ENCODE results near the gene PDGFA. TPM values are rescaled to one million over a fixed set of nuclear protein-coding genes. Genes with fewer than 3 reads are reported as not detected.

PDGFA gene
- polyA plus RNA-seq, 1 experiment: 17.4 TPM

DNA sequence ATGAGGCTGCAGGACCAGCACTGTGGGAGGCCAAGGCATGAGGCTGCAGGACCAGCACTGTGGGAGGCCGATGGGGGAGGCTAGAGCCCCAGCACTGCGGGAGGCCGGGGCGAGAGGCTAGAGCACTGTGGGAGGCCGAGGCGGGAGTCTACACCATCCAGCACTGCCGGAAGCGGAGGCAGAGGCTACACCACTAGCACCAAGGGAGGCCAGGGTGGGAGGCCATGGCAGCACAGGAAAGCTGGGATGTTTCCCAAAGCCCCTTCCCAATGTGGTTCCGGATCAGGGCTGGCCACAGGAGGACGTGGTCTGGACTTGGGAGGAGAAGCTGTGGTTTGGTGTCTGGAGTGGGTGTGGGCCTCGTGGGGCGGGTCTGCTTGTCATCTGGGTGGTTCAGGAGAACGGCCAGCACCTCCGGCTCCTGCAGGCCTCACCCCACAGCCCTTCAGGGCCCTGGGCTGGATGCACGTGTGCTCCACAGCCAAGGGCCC lies 43.6 kb downstream of the PDGFA start:
- POLR2A ChIA-PET: no interaction called here
- CTCF ChIA-PET: no interaction called here
- Histone ChIP-seq H3K27me3 (ENCODE audit: control insufficient read depth, insufficient read depth, low read length) (peaks cover 8% of the 10 kb centered on the region), H3K36me3 (ENCODE audit: control insufficient read depth, insufficient read depth, low read length) (no peaks in the 10 kb centered on the region), H3K4me3 (ENCODE audit: low read depth, low read length) (no peak overlapping the region)
- TF ChIP-seq, protein P1, sequence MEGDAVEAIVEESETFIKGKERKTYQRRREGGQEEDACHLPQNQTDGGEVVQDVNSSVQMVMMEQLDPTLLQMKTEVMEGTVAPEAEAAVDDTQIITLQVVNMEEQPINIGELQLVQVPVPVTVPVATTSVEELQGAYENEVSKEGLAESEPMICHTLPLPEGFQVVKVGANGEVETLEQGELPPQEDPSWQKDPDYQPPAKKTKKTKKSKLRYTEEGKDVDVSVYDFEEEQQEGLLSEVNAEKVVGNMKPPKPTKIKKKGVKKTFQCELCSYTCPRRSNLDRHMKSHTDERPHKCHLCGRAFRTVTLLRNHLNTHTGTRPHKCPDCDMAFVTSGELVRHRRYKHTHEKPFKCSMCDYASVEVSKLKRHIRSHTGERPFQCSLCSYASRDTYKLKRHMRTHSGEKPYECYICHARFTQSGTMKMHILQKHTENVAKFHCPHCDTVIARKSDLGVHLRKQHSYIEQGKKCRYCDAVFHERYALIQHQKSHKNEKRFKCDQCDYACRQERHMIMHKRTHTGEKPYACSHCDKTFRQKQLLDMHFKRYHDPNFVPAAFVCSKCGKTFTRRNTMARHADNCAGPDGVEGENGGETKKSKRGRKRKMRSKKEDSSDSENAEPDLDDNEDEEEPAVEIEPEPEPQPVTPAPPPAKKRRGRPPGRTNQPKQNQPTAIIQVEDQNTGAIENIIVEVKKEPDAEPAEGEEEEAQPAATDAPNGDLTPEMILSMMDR (IDR thresholded peaks at IDR 0.05; ENCODE audit: insufficient read depth, low read depth, low read length): no peak
- no peak for DNase-seq (ENCODE audit: low read depth)

DNA sequence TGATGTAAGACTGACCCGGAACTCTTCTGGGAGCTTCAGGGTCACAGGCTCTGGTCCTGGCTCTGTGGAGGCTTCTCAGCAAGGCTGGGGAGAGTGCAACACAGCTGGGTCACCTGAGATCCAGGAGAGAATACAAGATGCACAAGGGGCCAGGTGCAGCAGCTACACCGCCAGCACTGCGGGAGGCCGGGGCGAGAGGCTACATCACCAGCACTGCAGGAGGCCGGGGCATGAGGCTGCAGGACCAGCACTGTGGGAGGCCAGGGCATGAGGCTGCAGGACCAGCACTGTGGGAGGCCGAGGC lies 44.3 kb downstream of the PDGFA start:
- Histone ChIP-seq H3K27me3 (ENCODE audit: control insufficient read depth, insufficient read depth, low read length) (peaks cover 8% of the 10 kb centered on the region), H3K4me3 (ENCODE audit: low read depth, low read length) (no peak overlapping the region), H3K36me3 (ENCODE audit: control insufficient read depth, insufficient read depth, low read length) (no peaks in the 10 kb centered on the region)
- ChIA-PET POLR2A (no interaction called here), CTCF (no interaction called here)
- DNase-seq (ENCODE audit: low read depth): no peak
- TF ChIP-seq, protein P1 (IDR thresholded peaks at IDR 0.05; ENCODE audit: insufficient read depth, low read depth, low read length): no peak

- TF ChIP-seq, protein P1 (IDR thresholded peaks at IDR 0.05; ENCODE audit: insufficient read depth, low read depth, low read length): no peak
These were observed 44.8 kb downstream of the PDGFA start for GRCh38 chr7:474605-475424.

DNA sequence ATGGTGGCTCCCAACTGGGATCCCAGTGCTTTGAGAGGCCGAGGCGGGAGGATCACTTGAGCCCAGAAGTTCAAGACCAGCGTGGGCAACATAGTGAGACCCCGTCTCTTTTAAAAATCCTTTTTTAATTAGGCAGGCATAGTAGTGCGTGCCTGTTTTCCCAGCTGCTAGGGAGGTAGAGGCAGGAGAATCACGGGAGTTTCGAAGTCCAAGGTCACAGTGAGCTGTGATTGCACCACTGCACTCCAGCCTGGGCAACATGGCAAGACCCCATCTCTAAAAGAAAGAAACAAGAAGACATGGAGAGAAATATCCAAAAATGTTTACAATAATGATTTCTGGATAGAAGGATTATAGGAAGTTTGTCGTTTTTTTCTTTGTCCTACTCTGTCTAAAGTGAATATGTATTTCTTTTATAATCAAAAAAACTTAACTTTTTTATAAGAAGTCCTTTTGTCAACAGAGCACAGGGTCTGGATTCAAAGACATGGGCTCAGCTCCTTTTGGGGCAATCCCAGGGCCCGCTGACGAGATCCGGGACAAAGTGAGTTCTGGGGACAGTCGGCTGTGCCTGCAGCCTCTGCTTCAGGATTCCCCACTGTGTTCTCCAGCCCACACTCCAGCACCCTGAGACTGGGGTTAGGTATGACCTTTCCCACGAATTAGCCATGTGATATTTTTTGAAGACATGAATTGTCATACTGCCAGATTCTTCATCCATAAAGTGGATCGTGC lies 45.6 kb downstream of the PDGFA start:
- CTCF ChIA-PET: no interaction called here
- DNase-seq (ENCODE audit: low read depth): no peak
- TF ChIP-seq, protein P1 (IDR thresholded peaks at IDR 0.05; ENCODE audit: insufficient read depth, low read depth, low read length): no peak
- no peak overlapping the region for H3K4me3 ChIP-seq (ENCODE audit: low read depth, low read length)
- no peaks in the 10 kb centered on the region for H3K36me3 ChIP-seq (ENCODE audit: control insufficient read depth, insufficient read depth, low read length)
- POLR2A ChIA-PET: no interaction called here
- no peaks in the 10 kb centered on the region for H3K27me3 ChIP-seq (ENCODE audit: control insufficient read depth, insufficient read depth, low read length)

More at GRCh38 chr7:474605-475424, 44.8 kb downstream of the PDGFA start:
- Histone ChIP-seq H3K4me3 (ENCODE audit: low read depth, low read length) (no peak overlapping the region), H3K27me3 (ENCODE audit: control insufficient read depth, insufficient read depth, low read length) (peaks cover 4% of the 10 kb centered on the region), H3K36me3 (ENCODE audit: control insufficient read depth, insufficient read depth, low read length) (no peaks in the 10 kb centered on the region)
- DNase-seq (ENCODE audit: low read depth): no peak
- ChIA-PET CTCF (no interaction called here), POLR2A (no interaction called here)

GRCh38 chr7:473211-473734 lies 46.4 kb downstream of the PDGFA start:
- TF ChIP-seq, protein P1 (IDR thresholded peaks at IDR 0.05; ENCODE audit: insufficient read depth, low read depth, low read length): no peak
- no peaks in the 10 kb centered on the region for H3K27me3 ChIP-seq (ENCODE audit: control insufficient read depth, insufficient read depth, low read length)
- DNase-seq (ENCODE audit: low read depth): no peak
- H3K36me3 ChIP-seq (ENCODE audit: control insufficient read depth, insufficient read depth, low read length): no peaks in the 10 kb centered on the region
- CTCF ChIA-PET: no interaction called here
- no peak overlapping the region for H3K4me3 ChIP-seq (ENCODE audit: low read depth, low read length)
- POLR2A ChIA-PET: no interaction called here

Data from BJ (cell line).